ENCODE data around the gene MRPL27.

Gene MRPL27

DNA sequence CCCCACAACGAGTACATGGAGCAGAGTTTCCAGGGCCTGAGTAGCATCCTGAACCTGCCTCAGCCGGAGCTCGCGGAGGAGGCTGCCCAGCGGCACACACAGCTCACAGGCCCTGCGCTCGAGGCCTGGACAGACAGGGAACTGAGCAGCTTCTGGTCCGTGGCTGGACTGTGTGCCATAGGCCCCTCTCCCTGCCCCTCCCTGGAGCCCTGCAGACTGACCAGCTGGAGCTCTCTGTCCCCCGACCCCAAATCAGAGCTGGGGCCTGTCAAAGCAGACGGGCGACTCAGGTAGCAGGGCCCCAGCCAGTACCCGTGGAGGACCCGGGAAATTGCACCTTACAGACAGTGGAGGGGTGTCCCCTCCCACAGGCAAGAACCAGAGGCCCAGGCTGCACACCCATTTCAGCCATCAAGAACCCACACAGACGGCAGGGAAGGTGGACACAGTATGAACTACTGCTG lies 13.0 kb downstream of the MRPL27 start:
- H3K4me3 ChIP-seq (ENCODE audit: low read depth, low read length), result no peak overlapping the region

DNA sequence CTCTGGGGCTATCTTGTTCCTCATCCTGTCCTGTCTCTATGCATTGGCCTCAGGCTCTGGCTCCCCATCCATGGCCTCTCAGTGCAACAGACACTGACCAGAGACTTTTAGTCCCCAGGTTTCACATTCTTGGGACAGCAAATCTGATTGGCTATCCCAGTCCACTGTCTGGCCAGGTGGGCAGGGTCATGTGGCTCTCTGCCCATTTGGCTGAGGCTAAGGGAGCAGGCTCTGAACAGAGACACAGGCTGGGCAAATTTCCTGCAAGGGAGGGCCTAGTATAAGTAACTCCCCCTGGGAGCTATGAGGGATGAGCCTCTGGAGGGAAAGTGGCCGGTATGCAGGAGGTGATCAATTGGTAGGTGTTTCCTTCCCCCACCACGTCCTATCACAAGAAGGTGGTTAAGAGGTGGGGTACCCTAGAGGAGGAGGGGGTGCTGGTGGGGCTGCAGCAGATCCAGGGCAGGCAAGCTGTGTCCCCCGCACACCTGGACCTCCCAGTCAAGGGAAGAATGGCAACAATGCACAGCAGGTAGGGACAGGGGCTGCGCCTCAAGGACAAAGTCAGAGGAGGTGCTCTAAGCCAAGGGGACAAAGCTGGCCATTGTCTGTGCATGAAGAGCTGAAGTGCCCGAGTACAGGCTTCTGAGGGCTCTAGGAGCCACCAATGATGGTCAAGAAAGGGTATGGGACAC lies 13.8 kb downstream of the MRPL27 start:
- H3K4me3 ChIP-seq (ENCODE audit: low read depth, low read length), result no peak overlapping the region
- peaks cover 13% of the 10 kb centered on the region; the same call in 1 of the 2 replicates for H3K36me3 ChIP-seq (ENCODE audit: insufficient read depth, low read length)
- H3K79me2 ChIP-seq (ENCODE audit: control insufficient read depth, insufficient read depth, low read length, unreplicated experiment), result no peaks in the 10 kb centered on the region
- peaks cover 5% of the 10 kb centered on the region for H3K4me1 ChIP-seq (ENCODE audit: control insufficient read depth, insufficient read depth, low read length, unreplicated experiment)
- no peak overlapping the region for H3K27ac ChIP-seq (ENCODE audit: low read depth, low read length)
- no peak overlapping the region for H2AFZ ChIP-seq (ENCODE audit: low read length, unreplicated experiment)
- H3K27me3 ChIP-seq (ENCODE audit: insufficient read depth, low read length), result no peaks in the 10 kb centered on the region

More for the DNA sequence above, 13.0 kb downstream of the MRPL27 start:
- H3K36me3 ChIP-seq (ENCODE audit: insufficient read depth, low read length), result peaks cover 13% of the 10 kb centered on the region; the same call in 1 of the 2 replicates
- H3K27me3 ChIP-seq (ENCODE audit: insufficient read depth, low read length), result no peaks in the 10 kb centered on the region
- no peak overlapping the region for H2AFZ ChIP-seq (ENCODE audit: low read length, unreplicated experiment)
- H3K4me1 ChIP-seq (ENCODE audit: control insufficient read depth, insufficient read depth, low read length, unreplicated experiment), result peaks cover 5% of the 10 kb centered on the region
- H3K27ac ChIP-seq (ENCODE audit: low read depth, low read length), result no peak overlapping the region
- H3K79me2 ChIP-seq (ENCODE audit: control insufficient read depth, insufficient read depth, low read length, unreplicated experiment), result no peaks in the 10 kb centered on the region

DNA sequence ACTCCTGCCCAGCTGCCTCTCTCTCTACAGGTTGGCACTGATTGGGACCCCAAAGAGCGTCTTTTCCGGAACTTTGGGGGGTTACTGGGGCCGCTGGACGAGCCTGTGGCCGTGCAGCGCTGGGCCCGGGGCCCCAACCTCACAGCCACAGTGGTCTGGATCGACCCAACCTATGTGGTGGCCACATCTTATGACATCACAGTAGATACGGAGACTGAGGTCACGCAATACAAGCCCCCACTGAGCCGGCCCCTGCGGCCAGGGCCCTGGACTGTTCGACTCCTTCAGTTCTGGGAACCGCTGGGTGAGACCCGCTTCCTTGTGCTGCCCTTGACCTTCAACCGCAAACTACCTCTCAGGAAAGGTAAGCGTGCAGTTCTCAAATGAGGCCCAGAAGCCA lies 14.8 kb downstream of the MRPL27 start:
- Histone ChIP-seq H2AFZ (ENCODE audit: low read length, unreplicated experiment) (no peak overlapping the region), H3K4me3 (ENCODE audit: low read depth, low read length) (no peak overlapping the region), H3K4me1 (ENCODE audit: control insufficient read depth, insufficient read depth, low read length, unreplicated experiment) (peaks cover 5% of the 10 kb centered on the region), H3K36me3 (ENCODE audit: insufficient read depth, low read length) (peaks cover 13% of the 10 kb centered on the region; the same call in 1 of the 2 replicates), H3K27me3 (ENCODE audit: insufficient read depth, low read length) (no peaks in the 10 kb centered on the region), H3K27ac (ENCODE audit: low read depth, low read length) (no peak overlapping the region), H3K79me2 (ENCODE audit: control insufficient read depth, insufficient read depth, low read length, unreplicated experiment) (no peaks in the 10 kb centered on the region)

- no peaks in the 10 kb centered on the region for H3K4me1 ChIP-seq (ENCODE audit: control insufficient read depth, insufficient read depth, low read length, unreplicated experiment)
- no peak overlapping the region for H3K4me3 ChIP-seq (ENCODE audit: low read depth, low read length)
- no peaks in the 10 kb centered on the region for H3K27me3 ChIP-seq (ENCODE audit: insufficient read depth, low read length)
- no peak overlapping the region for H2AFZ ChIP-seq (ENCODE audit: low read length, unreplicated experiment)
- peaks cover 13% of the 10 kb centered on the region; the same call in 1 of the 2 replicates for H3K36me3 ChIP-seq (ENCODE audit: insufficient read depth, low read length)
- H3K27ac ChIP-seq (ENCODE audit: low read depth, low read length), result no peak overlapping the region
- peaks cover 7% of the 10 kb centered on the region for H3K79me2 ChIP-seq (ENCODE audit: control insufficient read depth, insufficient read depth, low read length, unreplicated experiment)
These were observed 16.0 kb downstream of the MRPL27 start for GRCh38 chr17:50356892-50357510.

DNA sequence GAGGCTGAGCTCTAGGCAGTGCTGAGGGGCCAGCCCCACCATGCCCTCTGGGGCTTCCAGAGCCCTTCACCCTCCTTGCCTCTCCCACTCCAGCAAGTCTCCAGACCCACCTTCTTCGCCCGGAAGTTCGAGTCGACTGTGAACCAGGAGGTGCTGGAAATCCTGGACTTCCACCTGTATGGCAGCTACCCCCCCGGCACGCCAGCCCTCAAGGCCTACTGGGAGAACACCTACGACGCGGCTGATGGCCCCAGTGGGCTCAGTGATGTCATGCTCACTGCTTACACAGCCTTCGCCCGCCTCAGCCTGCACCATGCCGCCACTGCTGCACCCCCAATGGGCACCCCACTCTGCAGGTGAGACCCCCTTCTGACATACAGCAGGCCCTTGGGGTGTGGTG lies 16.6 kb downstream of the MRPL27 start:
- peaks cover 13% of the 10 kb centered on the region; the same call in 1 of the 2 replicates for H3K36me3 ChIP-seq (ENCODE audit: insufficient read depth, low read length)
- no peaks in the 10 kb centered on the region for H3K4me1 ChIP-seq (ENCODE audit: control insufficient read depth, insufficient read depth, low read length, unreplicated experiment)
- H3K27me3 ChIP-seq (ENCODE audit: insufficient read depth, low read length), result no peaks in the 10 kb centered on the region
- H3K27ac ChIP-seq (ENCODE audit: low read depth, low read length), result no peak overlapping the region
- peaks cover 12% of the 10 kb centered on the region for H3K79me2 ChIP-seq (ENCODE audit: control insufficient read depth, insufficient read depth, low read length, unreplicated experiment)
- H2AFZ ChIP-seq (ENCODE audit: low read length, unreplicated experiment), result no peak overlapping the region
- no peak overlapping the region for H3K4me3 ChIP-seq (ENCODE audit: low read depth, low read length)

DNA sequence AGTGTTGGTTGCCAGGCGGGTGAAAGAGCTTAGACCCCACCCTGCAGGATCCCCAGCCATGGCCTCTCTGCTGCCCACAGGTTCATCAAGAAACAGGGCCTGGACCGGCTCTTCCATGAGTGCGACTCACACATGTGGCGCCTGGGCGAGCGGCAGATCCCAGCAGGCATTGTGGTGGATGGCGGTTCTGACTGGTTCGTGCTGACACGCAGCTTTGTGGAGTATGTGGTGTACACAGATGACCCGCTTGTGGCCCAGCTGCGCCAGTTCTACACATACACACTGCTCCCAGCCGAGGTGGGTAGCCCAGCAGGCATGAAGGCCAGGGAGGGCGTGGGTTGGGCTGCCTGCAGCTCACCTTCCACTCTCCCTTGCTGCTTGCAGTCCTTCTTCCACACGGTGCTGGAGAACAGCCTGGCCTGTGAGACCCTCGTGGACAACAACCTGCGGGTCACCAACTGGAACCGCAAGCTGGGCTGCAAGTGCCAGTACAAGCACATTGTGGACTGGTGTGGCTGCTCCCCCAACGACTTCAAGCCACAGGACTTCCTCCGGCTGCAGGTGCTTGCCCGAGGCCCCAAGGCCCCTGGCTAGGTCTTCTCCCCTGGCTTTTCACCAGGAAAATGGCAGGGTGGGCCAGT lies 17.2 kb downstream of the MRPL27 start:
- no peak overlapping the region for H2AFZ ChIP-seq (ENCODE audit: low read length, unreplicated experiment)
- no peaks in the 10 kb centered on the region for H3K4me1 ChIP-seq (ENCODE audit: control insufficient read depth, insufficient read depth, low read length, unreplicated experiment)
- no peaks in the 10 kb centered on the region for H3K27me3 ChIP-seq (ENCODE audit: insufficient read depth, low read length)
- peaks cover 15% of the 10 kb centered on the region for H3K79me2 ChIP-seq (ENCODE audit: control insufficient read depth, insufficient read depth, low read length, unreplicated experiment)
- H3K36me3 ChIP-seq (ENCODE audit: insufficient read depth, low read length), result peaks cover 13% of the 10 kb centered on the region; the same call in 1 of the 2 replicates
- no peak overlapping the region for H3K4me3 ChIP-seq (ENCODE audit: low read depth, low read length)
- no peak overlapping the region for H3K27ac ChIP-seq (ENCODE audit: low read depth, low read length)

DNA sequence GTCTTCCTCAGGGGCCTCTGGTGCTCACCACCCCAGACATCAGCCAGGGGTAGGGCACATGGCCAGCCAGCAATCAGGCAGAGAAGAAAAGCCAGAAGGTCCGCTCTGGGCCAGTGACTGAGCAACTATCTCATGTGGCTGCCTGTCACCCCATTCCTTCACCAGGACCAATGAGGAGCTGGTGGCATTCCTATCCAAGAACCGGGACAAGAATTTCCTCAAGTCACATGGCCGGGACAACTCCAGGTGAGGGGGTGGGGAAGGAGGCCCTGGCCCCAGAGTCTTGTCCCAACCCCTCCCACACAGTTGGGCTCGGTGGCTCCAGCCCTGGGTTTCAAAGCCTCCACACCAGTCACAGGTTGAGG lies 17.7 kb downstream of the MRPL27 start:
- Histone ChIP-seq H3K27me3 (ENCODE audit: insufficient read depth, low read length) (no peaks in the 10 kb centered on the region), H2AFZ (ENCODE audit: low read length, unreplicated experiment) (no peak overlapping the region), H3K79me2 (ENCODE audit: control insufficient read depth, insufficient read depth, low read length, unreplicated experiment) (peaks cover 20% of the 10 kb centered on the region), H3K4me3 (ENCODE audit: low read depth, low read length) (no peak overlapping the region), H3K27ac (ENCODE audit: low read depth, low read length) (no peak overlapping the region), H3K4me1 (ENCODE audit: control insufficient read depth, insufficient read depth, low read length, unreplicated experiment) (no peaks in the 10 kb centered on the region), H3K36me3 (ENCODE audit: insufficient read depth, low read length) (peaks cover 13% of the 10 kb centered on the region; the same call in 1 of the 2 replicates)

DNA sequence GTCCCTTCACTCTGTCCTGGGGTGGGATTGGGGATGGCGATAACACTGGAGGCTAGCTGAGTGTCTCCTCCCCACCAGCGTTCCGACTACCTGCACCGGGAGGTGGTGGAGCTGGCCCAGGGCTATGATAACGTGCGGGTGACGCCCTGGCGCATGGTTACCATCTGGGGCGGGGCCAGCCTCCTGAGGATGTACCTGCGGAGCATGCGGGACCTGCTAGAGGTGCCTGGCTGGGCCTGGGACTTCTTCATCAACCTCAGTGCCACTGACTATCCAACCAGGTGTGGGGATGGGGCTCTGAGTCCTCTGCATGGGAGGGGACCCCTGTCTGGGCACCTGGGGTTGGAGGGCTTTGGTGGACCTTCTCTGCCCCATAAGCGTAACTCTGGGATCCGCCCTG lies 18.2 kb downstream of the MRPL27 start:
- H3K4me1 ChIP-seq (ENCODE audit: control insufficient read depth, insufficient read depth, low read length, unreplicated experiment), result no peaks in the 10 kb centered on the region
- peaks cover 13% of the 10 kb centered on the region; the same call in 1 of the 2 replicates for H3K36me3 ChIP-seq (ENCODE audit: insufficient read depth, low read length)

GRCh38 chr17:50354198-50354597 lies 18.8 kb downstream of the MRPL27 start:
- H3K36me3 ChIP-seq (ENCODE audit: insufficient read depth, low read length), result peaks cover 13% of the 10 kb centered on the region; the same call in 1 of the 2 replicates

More for the DNA sequence above, 18.2 kb downstream of the MRPL27 start:
- Histone ChIP-seq H3K4me3 (ENCODE audit: low read depth, low read length) (no peak overlapping the region), H3K79me2 (ENCODE audit: control insufficient read depth, insufficient read depth, low read length, unreplicated experiment) (peaks cover 21% of the 10 kb centered on the region), H3K27ac (ENCODE audit: low read depth, low read length) (no peak overlapping the region), H3K27me3 (ENCODE audit: insufficient read depth, low read length) (no peaks in the 10 kb centered on the region), H2AFZ (ENCODE audit: low read length, unreplicated experiment) (no peak overlapping the region)

DNA sequence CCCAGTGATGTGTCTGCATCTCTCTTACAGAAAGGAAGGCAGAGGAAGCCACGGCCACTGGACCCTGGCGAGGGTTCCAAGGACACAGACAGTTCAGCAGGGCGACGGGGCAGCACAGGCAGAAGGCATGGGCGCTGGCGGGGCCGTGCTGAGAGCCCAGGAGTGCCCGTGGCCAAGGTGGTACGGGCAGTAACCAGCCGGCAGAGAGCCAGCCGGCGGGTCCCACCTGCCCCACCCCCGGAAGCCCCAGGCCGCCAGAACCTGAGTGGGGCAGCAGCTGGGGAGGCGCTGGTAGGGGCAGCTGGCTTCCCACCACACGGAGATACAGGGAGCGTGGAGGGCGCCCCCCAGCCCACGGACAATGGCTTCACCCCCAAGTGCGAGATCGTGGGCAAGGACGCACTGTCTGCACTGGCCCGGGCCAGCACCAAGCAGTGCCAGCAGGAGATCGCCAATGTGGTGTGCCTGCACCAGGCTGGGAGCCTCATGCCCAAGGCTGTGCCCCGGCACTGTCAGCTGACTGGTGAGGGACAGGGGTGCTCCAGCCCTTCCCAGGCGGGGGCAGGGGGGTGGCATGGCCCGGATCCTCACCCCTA lies 19.3 kb downstream of the MRPL27 start:
- Histone ChIP-seq H3K4me3 (ENCODE audit: low read depth, low read length) (no peak overlapping the region), H3K36me3 (ENCODE audit: insufficient read depth, low read length) (peaks cover 13% of the 10 kb centered on the region; the same call in 1 of the 2 replicates), H2AFZ (ENCODE audit: low read length, unreplicated experiment) (no peak overlapping the region), H3K27me3 (ENCODE audit: insufficient read depth, low read length) (no peaks in the 10 kb centered on the region), H3K79me2 (ENCODE audit: control insufficient read depth, insufficient read depth, low read length, unreplicated experiment) (peaks cover 30% of the 10 kb centered on the region), H3K27ac (ENCODE audit: low read depth, low read length) (no peak overlapping the region), H3K4me1 (ENCODE audit: control insufficient read depth, insufficient read depth, low read length, unreplicated experiment) (peaks cover 5% of the 10 kb centered on the region)

More at GRCh38 chr17:50354198-50354597, 18.8 kb downstream of the MRPL27 start:
- Histone ChIP-seq H3K4me3 (ENCODE audit: low read depth, low read length) (no peak overlapping the region), H2AFZ (ENCODE audit: low read length, unreplicated experiment) (no peak overlapping the region), H3K27me3 (ENCODE audit: insufficient read depth, low read length) (no peaks in the 10 kb centered on the region), H3K79me2 (ENCODE audit: control insufficient read depth, insufficient read depth, low read length, unreplicated experiment) (peaks cover 25% of the 10 kb centered on the region), H3K27ac (ENCODE audit: low read depth, low read length) (no peak overlapping the region), H3K4me1 (ENCODE audit: control insufficient read depth, insufficient read depth, low read length, unreplicated experiment) (peaks cover under 1% of the 10 kb centered on the region)
